ENCODE results near the gene TMEM255B.

GRCh38 chr13:113851826-113852535, 93.0 kb downstream of the TMEM255B start:
- no peak for TF ChIP-seq CTCF (IDR thresholded peaks at IDR 0.05)
- no peak for TF ChIP-seq EP300 (IDR thresholded peaks at IDR 0.05)
- no peak for TF ChIP-seq POLR2AphosphoS5 (IDR thresholded peaks at IDR 0.05)
- no peak for TF ChIP-seq POLR2A (IDR thresholded peaks at IDR 0.05)

All from upper lobe of left lung (tissue), 4 donors.